Neural cell (in vitro differentiated cells): Measurements from ENCODE around the gene MCOLN1. TPM values are rescaled to one million over a fixed set of nuclear protein-coding genes. Genes with fewer than 3 reads are reported as not detected.

Experiments used
- H2AFZ ChIP-seq: fragments of 200-600, 300-800 bp; sonication (generic), shearing (Covaris generic); 2 replicates; pipeline ENCODE4 v1.6.0; 2014; ENCODE audit warnings: low read depth, mild to moderate bottlenecking, antibody characterized with exemption, low read length, moderate library complexity
- H3F3A ChIP-seq: fragments of 200-600 bp; shearing (Covaris generic); 2 replicates; pipeline ENCODE4 v1.6.1; 2016; ENCODE audit warnings: mild to moderate bottlenecking, moderate library complexity, mixed read lengths, antibody characterized with exemption, low read length; ENCODE audit not compliant: insufficient read depth, poor library complexity, severe bottlenecking
- H3K27ac ChIP-seq: fragments of 200-600, 300-800 bp; sonication (generic), shearing (Covaris generic); 2 replicates; pipeline ENCODE4 v1.5.1; 2014; ENCODE audit warnings: mild to moderate bottlenecking, low read length, moderate library complexity
- H3K27me3 ChIP-seq: fragments of 300-800, 200-600 bp; sonication (generic), shearing (Covaris generic); 2 replicates; pipeline ENCODE4 v1.6.0; 2014; ENCODE audit warnings: mild to moderate bottlenecking, low read depth, low read length, moderate library complexity; ENCODE audit not compliant: insufficient read depth
- H3K36me3 ChIP-seq: fragments of 300-800, 200-600 bp; sonication (generic), shearing (Covaris generic); 2 replicates; pipeline ENCODE4 v1.5.1; 2014; ENCODE audit warnings: mild to moderate bottlenecking, antibody characterized with exemption, low read length, moderate library complexity; ENCODE audit not compliant: insufficient read depth
- H3K4me2 ChIP-seq: fragments of 300-800, 200-600 bp; sonication (generic), shearing (Covaris generic); 2 replicates; pipeline ENCODE4 v1.6.0; 2014; ENCODE audit warnings: mild to moderate bottlenecking, low read length
- H3K4me3 ChIP-seq: fragments of 300-800, 200-600 bp; sonication (generic), shearing (Covaris generic); 2 replicates; pipeline ENCODE4 v1.5.1; 2014; ENCODE audit warnings: mild to moderate bottlenecking, low read length, moderate library complexity
- H3K79me2 ChIP-seq: fragments of 200-600 bp; shearing (Covaris generic); replicated peaks from 2 replicates; pipeline ENCODE4 v1.6.0; 2014; ENCODE audit warnings: mild to moderate bottlenecking, low read length, moderate library complexity; ENCODE audit not compliant: insufficient read depth
- H3K9ac ChIP-seq: fragments of 300-800, 200-600 bp; sonication (generic), shearing (Covaris generic); 2 replicates; pipeline ENCODE4 v1.6.1; 2016; ENCODE audit warnings: mild to moderate bottlenecking, low read length, mixed read lengths
- H3K9me2 ChIP-seq: fragments of 200-600 bp; shearing (Covaris generic); 2 replicates; pipeline ENCODE4 v1.6.1; 2016; ENCODE audit warnings: mild to moderate bottlenecking, low read length, mixed read lengths; ENCODE audit not compliant: insufficient read depth
- H3K9me3 ChIP-seq: fragments of 200-600, 300-800 bp; sonication (generic), shearing (Covaris generic); 2 replicates; pipeline ENCODE4 v1.6.1; 2016; ENCODE audit warnings: mild to moderate bottlenecking, mixed run types, low read length, moderate library complexity, mixed read lengths
- H4K20me1 ChIP-seq: fragments of 200-600 bp; shearing (Covaris generic); 2 replicates; pipeline ENCODE4 v1.6.1; 2016; ENCODE audit warnings: mild to moderate bottlenecking, mixed run types; ENCODE audit not compliant: insufficient read depth
- CTCF ChIP-seq: fragments of 450-650 bp; IDR thresholded peaks from 2 replicates; pipeline ENCODE4 v1.5.1; 2014; ENCODE audit warnings: antibody characterized with exemption, mild to moderate bottlenecking, moderate library complexity; ENCODE audit not compliant: poor library complexity, severe bottlenecking
- EP300 ChIP-seq: fragments of 450-650 bp; conservative IDR thresholded peaks from 2 replicates; pipeline ENCODE4 v1.6.1; 2014; ENCODE audit warnings: antibody characterized with exemption, mild to moderate bottlenecking, moderate library complexity; ENCODE audit not compliant: poor library complexity, severe bottlenecking
- EZH2 ChIP-seq: fragments of 200-600, 300-800 bp; shearing (Covaris generic), sonication (generic); IDR thresholded peaks from 2 replicates; pipeline ENCODE4 v1.6.1; 2014; ENCODE audit warnings: antibody characterized with exemption, low read length, borderline replicate concordance, mild to moderate bottlenecking; ENCODE audit not compliant: insufficient read depth, poor library complexity, severe bottlenecking
- MXI1 ChIP-seq: fragments of 450-650 bp; conservative IDR thresholded peaks from 2 replicates; pipeline ENCODE4 v1.6.1; 2014; ENCODE audit warnings: antibody characterized with exemption, mild to moderate bottlenecking; ENCODE audit not compliant: poor library complexity, severe bottlenecking
- POLR2AphosphoS5 ChIP-seq: IDR thresholded peaks from 2 replicates; pipeline ENCODE4 v1.6.1; 2012
- RAD21 ChIP-seq: fragments of 450-650 bp; conservative IDR thresholded peaks from 2 replicates; pipeline ENCODE4 v1.6.1; 2014; ENCODE audit warnings: antibody characterized with exemption, mild to moderate bottlenecking, moderate library complexity
- REST ChIP-seq: IDR thresholded peaks from 2 replicates; pipeline ENCODE4 v1.6.1; 2012; ENCODE audit warnings: borderline replicate concordance
- SMC3 ChIP-seq: fragments of 450-650 bp; conservative IDR thresholded peaks from 2 replicates; pipeline ENCODE4 v1.6.1; 2014; ENCODE audit warnings: antibody characterized with exemption, mild to moderate bottlenecking, moderate library complexity; ENCODE audit not compliant: poor library complexity
- TAF1 ChIP-seq: IDR thresholded peaks from 2 replicates; pipeline ENCODE4 v1.6.1; 2012; ENCODE audit warnings: low read depth
- polyA plus RNA-seq: library from polyadenylated mRNA; depleted of rRNA; stranded (reverse); fragments of >200 nt; gene quantifications from 2 replicates; pipeline ENCODE4 v1.2.3, GENCODE V29; 2014

Gene MCOLN1
- polyA plus RNA-seq, 1 donor from 2014 or later, result 16.9 TPM

GRCh38 chr19:7526059-7526929 lies 3.9 kb downstream of the MCOLN1 start:
- Histone ChIP-seq H3K79me2 (no peaks in the 10 kb centered on the region), H3K4me3 (no peak overlapping the region), H3K9me2 (no peaks in the 10 kb centered on the region), H3K27me3 (no peaks in the 10 kb centered on the region), H3K27ac (no peak overlapping the region), H3K4me2 (no peak overlapping the region), H3K36me3 (no peaks in the 10 kb centered on the region), H4K20me1 (no peaks in the 10 kb centered on the region), H3K9ac (no peak overlapping the region), H3F3A (no peaks in the 10 kb centered on the region), H3K9me3 (no peaks in the 10 kb centered on the region), H2AFZ (no peak overlapping the region)
- TF ChIP-seq TAF1 (no peak), RAD21 (no peak), EZH2 (no peak), POLR2AphosphoS5 (no peak)

- no peaks in the 10 kb centered on the region for H3K9me2 ChIP-seq
- H3K36me3 ChIP-seq, result no peaks in the 10 kb centered on the region
- no peaks in the 10 kb centered on the region for H4K20me1 ChIP-seq
- H2AFZ ChIP-seq, result no peak overlapping the region
- H3K27me3 ChIP-seq, result no peaks in the 10 kb centered on the region
- H3K27ac ChIP-seq, result no peak overlapping the region
- H3F3A ChIP-seq, result no peaks in the 10 kb centered on the region
- no peak overlapping the region for H3K4me2 ChIP-seq
- H3K9me3 ChIP-seq, result no peaks in the 10 kb centered on the region
- TF ChIP-seq REST (no peak), POLR2AphosphoS5 (no peak), TAF1 (no peak), MXI1 (no peak), RAD21 (no peak), SMC3 (no peak), CTCF (no peak), EP300 (no peak), EZH2 (no peak)
- H3K9ac ChIP-seq, result no peak overlapping the region
- no peak overlapping the region for H3K4me3 ChIP-seq
- H3K79me2 ChIP-seq, result no peaks in the 10 kb centered on the region
Observed at GRCh38 chr19:7527516-7528191, 5.2 kb downstream of the MCOLN1 start.
